Endothelial cell of umbilical vein (primary cell): Measurements from ENCODE around the gene TMEM167A. TPM values are rescaled to one million over a fixed set of nuclear protein-coding genes. Genes with fewer than 3 reads are reported as not detected.

Experiments
- BruUV-seq: library from RNA; stranded (reverse); fragments of 400-500 nt; replicated peaks from 2 replicates; lab custom pipeline; 2021; lab: Mats Ljungman, UMichigan
- CTCF ChIA-PET: fragments of 300-600, 350-600 bp; sonication (Branson Sonifier 250); formaldehyde crosslinking; loops from one replicate; lab custom pipeline; 2021; ENCODE audit warnings: antibody characterized with exemption, inconsistent platforms; lab: Charles Lee
- POLR2A ChIA-PET: fragments of 300-600, 350-600 bp; sonication (Branson Sonifier 250); formaldehyde crosslinking; loops from one replicate; lab custom pipeline; 2021; ENCODE audit warnings: antibody characterized with exemption, inconsistent platforms; lab: Charles Lee
- DNase-seq: peaks from one replicate; pipeline ENCODE4 v3.0.0-alpha.2; 2011; ENCODE audit warnings: low read depth, low spot score
- FAIRE-seq: peaks from 2 replicates; lab custom pipeline; 2011; peaks lifted over from hg19 to GRCh38; lab: Jason Lieb, UNC
- H2AFZ ChIP-seq: 2 replicates; pipeline ENCODE4 v1.6.0; 2012; ENCODE audit warnings: low read depth, low read length, control low read depth, inconsistent platforms
- H3K27ac ChIP-seq: 2 replicates; pipeline ENCODE4 v1.5.1; 2011; ENCODE audit warnings: low read depth, mild to moderate bottlenecking, control low read depth, low read length, moderate library complexity; ENCODE audit not compliant: insufficient read depth
- H3K27me3 ChIP-seq, 2 experiments: 2 replicates each; pipeline versions ENCODE4 v1.6.0 to v1.6.1; 2011; ENCODE audit warnings: low read length in 2 of 2, mixed read lengths in 1 of 2; ENCODE audit not compliant: control insufficient read depth in 2 of 2, insufficient read depth in 2 of 2
- H3K36me3 ChIP-seq, 2 experiments: 2 replicates in 1 of 2; 3 replicates in 1 of 2; pipeline ENCODE4 v1.5.1; 2011; ENCODE audit warnings: low read length in 2 of 2, mild to moderate bottlenecking in 1 of 2, moderate library complexity in 1 of 2; ENCODE audit not compliant: control insufficient read depth in 2 of 2, insufficient read depth in 2 of 2; ENCODE audit errors: extremely low read depth in 1 of 2
- H3K4me1 ChIP-seq: 3 replicates; pipeline ENCODE4 v1.5.1; 2011; ENCODE audit warnings: mild to moderate bottlenecking, low read length; ENCODE audit not compliant: control insufficient read depth, insufficient read depth; ENCODE audit errors: extremely low read depth
- H3K4me2 ChIP-seq: 2 replicates; pipeline ENCODE4 v1.6.1; 2011; ENCODE audit warnings: low read length, control low read depth, mixed read lengths; ENCODE audit not compliant: insufficient read depth
- H3K4me3 ChIP-seq, 3 experiments: fragments of 200-600 bp in 1 of 3; sonication (generic), shearing (Covaris generic) in 1 of 3; replicated peaks in 1 of 3; 2 replicates each; pipeline ENCODE4 v1.5.1; 2011 to 2016; ENCODE audit warnings: control low read depth in 3 of 3, low read length in 3 of 3, mild to moderate bottlenecking in 2 of 3, inconsistent platforms in 1 of 3, low read depth in 1 of 3, moderate library complexity in 1 of 3; ENCODE audit not compliant: insufficient read depth in 1 of 3
- H3K79me2 ChIP-seq: 2 replicates; pipeline ENCODE4 v1.6.0; 2012; ENCODE audit warnings: low read length, inconsistent platforms; ENCODE audit not compliant: control insufficient read depth, insufficient read depth
- H3K9ac ChIP-seq: replicated peaks from 2 replicates; pipeline ENCODE3; 2011; ENCODE audit warnings: low read length, control low read depth; ENCODE audit not compliant: insufficient read depth; ENCODE audit errors: extremely low read depth
- H3K9me1 ChIP-seq: replicated peaks from 3 replicates; pipeline ENCODE4 v1.6.0; 2011; ENCODE audit warnings: mild to moderate bottlenecking, low read length; ENCODE audit not compliant: control insufficient read depth, insufficient read depth; ENCODE audit errors: extremely low read depth
- H3K9me3 ChIP-seq: replicated peaks from 2 replicates; pipeline ENCODE4 v1.5.1; 2012; ENCODE audit warnings: low read length, inconsistent platforms; ENCODE audit not compliant: control insufficient read depth, insufficient read depth
- H4K20me1 ChIP-seq: replicated peaks from 2 replicates; pipeline ENCODE3; 2011; ENCODE audit warnings: mild to moderate bottlenecking, low read length; ENCODE audit not compliant: control insufficient read depth, insufficient read depth; ENCODE audit errors: extremely low read depth
- CTCF ChIP-seq, 2 donors: IDR thresholded peaks; 1 replicate in 1 of 2; 2 replicates in 1 of 2; pipeline ENCODE4 v1.5.1; 2011; ENCODE audit warnings: low read length in 2 of 2, mild to moderate bottlenecking in 2 of 2, moderate library complexity in 2 of 2, control low read depth in 1 of 2, inconsistent platforms in 1 of 2, low read depth in 1 of 2; ENCODE audit not compliant: insufficient read depth in 1 of 2; ENCODE audit errors: extremely low read depth in 1 of 2
- FOS ChIP-seq: IDR thresholded peaks from 2 replicates; pipeline ENCODE4 v1.6.1; 2011; ENCODE audit warnings: mild to moderate bottlenecking, low read length, moderate library complexity, borderline replicate concordance; ENCODE audit not compliant: insufficient read depth
- GATA2 ChIP-seq: IDR thresholded peaks from 2 replicates; pipeline ENCODE4 v1.7.0; 2011; ENCODE audit warnings: low read depth, mild to moderate bottlenecking, moderate library complexity, mixed read lengths, low read length; ENCODE audit not compliant: insufficient read length, insufficient read depth
- MAX ChIP-seq: IDR thresholded peaks from 2 replicates; pipeline ENCODE4 v1.6.1; 2011; ENCODE audit not compliant: insufficient read depth, insufficient read length
- MYC ChIP-seq: IDR thresholded peaks from one replicate; pipeline ENCODE4 v1.6.1; 2011; ENCODE audit warnings: mild to moderate bottlenecking, low read depth, low read length
- POLR2A ChIP-seq: IDR thresholded peaks from 2 replicates; pipeline ENCODE4 v1.6.1; 2012; ENCODE audit warnings: low read depth, mild to moderate bottlenecking, control low read depth, low read length
- POLR2AphosphoS5 ChIP-seq: IDR thresholded peaks from 2 replicates; pipeline ENCODE4 v1.6.1; 2012; ENCODE audit warnings: low read depth, mild to moderate bottlenecking, control low read depth, low read length, moderate library complexity; ENCODE audit not compliant: insufficient read depth
- dilution Hi-C: fragments of 300-500 bp; cut with MboI; formaldehyde crosslinking; loops from one replicate; pipeline ENCODE4 v1.15.0; 2019; ENCODE audit warnings: low sequenced_read_pairs; ENCODE audit not compliant: extremely low pct_ligation_motif_present
- intact Hi-C: fragments of 100-400 bp; cut with micrococcal nuclease; formaldehyde crosslinking; loops from one replicate; pipeline ENCODE4 v1.10.0; 2022
- polyA plus RNA-seq, 4 experiments: library from polyadenylated mRNA; depleted of rRNA in 3 of 4; stranded (reverse) in 3 of 4; unstranded in 1 of 4; fragments of >200 nt; gene quantifications; 2 replicates each; pipeline versions ENCODE4 v1.2.1 to v1.2.3, GENCODE V29; 2011 to 2012; ENCODE audit warnings: missing spikeins in 1 of 4
- total RNA-seq: library from RNA; stranded (reverse); gene quantifications from 2 replicates; pipeline ENCODE4 v1.2.3, GENCODE V29; 2021

Gene TMEM167A
- total and polyA plus RNA-seq, 2 donors (not counting 3 experiments of a cell fraction or from before 2014, with no cell fraction given) = 20.2 to 64.4 TPM

GRCh38 chr5:83084336-83084735 is 7.1 kb upstream of the TMEM167A start:
- H3K4me1 ChIP-seq = no peaks in the 10 kb centered on the region
- no peaks in the 10 kb centered on the region for H4K20me1 ChIP-seq
- no peak overlapping the region for H2AFZ ChIP-seq
- no peak for FAIRE-seq
- ChIA-PET CTCF (no interaction called here), POLR2A (no interaction called here)
- H3K4me2 ChIP-seq = no peak overlapping the region
- no peak overlapping the region for H3K27ac ChIP-seq
- no peak overlapping the region for H3K4me3 ChIP-seq
- TF ChIP-seq GATA2 = no peak
- TF ChIP-seq MAX = no peak
- no peak for TF ChIP-seq CTCF (IDR thresholded peaks at IDR 0.05; ENCODE audit: extremely low read depth in 1 of 2, insufficient read depth in 1 of 2, low read depth in 1 of 2, low read length in 2 of 2)
- no peak for TF ChIP-seq POLR2A
- no peak for TF ChIP-seq MYC
- no peak for TF ChIP-seq POLR2AphosphoS5
- intact Hi-C loops = no loop called here
- no peak for DNase-seq
- no TSS peak for BruUV-seq
- H3K36me3 ChIP-seq = no peaks in the 10 kb centered on the region
- H3K9ac ChIP-seq = no peak overlapping the region
- no peaks in the 10 kb centered on the region for H3K9me1 ChIP-seq
- no peaks in the 10 kb centered on the region for H3K27me3 ChIP-seq
- dilution Hi-C loops = no loop called here
- H3K9me3 ChIP-seq = no peaks in the 10 kb centered on the region
- H3K79me2 ChIP-seq = no peaks in the 10 kb centered on the region

GRCh38 chr5:83082750-83083149 is 5.6 kb upstream of the TMEM167A start:
- intact Hi-C loops (no loop called here), dilution Hi-C loops (no loop called here)
- Histone ChIP-seq H3K4me3 (no peak overlapping the region), H3K4me2 (no peak overlapping the region), H2AFZ (no peak overlapping the region), H3K79me2 (no peaks in the 10 kb centered on the region), H3K9ac (no peak overlapping the region), H3K27me3 (no peaks in the 10 kb centered on the region), H3K4me1 (peaks cover 8% of the 10 kb centered on the region), H3K9me1 (no peaks in the 10 kb centered on the region), H4K20me1 (no peaks in the 10 kb centered on the region), H3K36me3 (no peaks in the 10 kb centered on the region), H3K9me3 (no peaks in the 10 kb centered on the region), H3K27ac (no peak overlapping the region)
- no peak for FAIRE-seq
- POLR2A ChIA-PET = no interaction called here
- DNase-seq = no peak
- no peak for TF ChIP-seq FOS
- TF ChIP-seq POLR2AphosphoS5 = no peak
- no peak for TF ChIP-seq POLR2A
- no peak for TF ChIP-seq MAX
- no peak for TF ChIP-seq GATA2
- TF ChIP-seq CTCF (IDR thresholded peaks at IDR 0.05; ENCODE audit: extremely low read depth in 1 of 2, insufficient read depth in 1 of 2, low read depth in 1 of 2, low read length in 2 of 2) = no peak
- BruUV-seq = no TSS peak
- CTCF ChIA-PET = no interaction called here
